Measurements from ENCODE around the gene SLC6A11.

SLC6A11 gene

DNA sequence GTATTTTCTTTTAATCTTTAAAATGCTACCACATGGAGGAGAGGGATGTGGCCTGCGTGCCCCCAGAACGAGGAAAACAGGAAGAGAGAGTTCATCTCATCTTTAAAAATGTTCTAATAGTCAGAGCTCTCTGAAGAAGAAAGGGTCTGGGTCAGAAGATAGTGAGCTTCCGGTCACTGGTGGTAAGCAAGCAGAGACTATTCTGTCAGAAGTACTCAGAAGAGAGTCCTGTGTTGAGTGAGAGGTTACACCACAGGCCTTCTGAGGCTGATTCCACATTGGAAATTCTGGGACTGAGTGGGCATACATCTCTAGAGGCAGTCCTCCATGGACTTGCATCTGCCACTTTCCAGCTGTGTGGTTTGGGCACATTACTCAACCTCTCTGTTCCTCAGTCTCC, 94.3 kb downstream of the SLC6A11 start:
- no peak for DNase-seq
- H3K4me1 ChIP-seq, result no peaks in the 10 kb centered on the region
- H3K27ac ChIP-seq, result no peak overlapping the region
- peaks cover 9 to 28% (median 24%) of the 10 kb centered on the region in 3 donors for H3K9me3 ChIP-seq
- no peak overlapping the region for H3K4me3 ChIP-seq
- intact Hi-C loops (cut with DNase I; ENCODE audit: low total_unique reads), result no loop called here
- TF ChIP-seq, protein P1, sequence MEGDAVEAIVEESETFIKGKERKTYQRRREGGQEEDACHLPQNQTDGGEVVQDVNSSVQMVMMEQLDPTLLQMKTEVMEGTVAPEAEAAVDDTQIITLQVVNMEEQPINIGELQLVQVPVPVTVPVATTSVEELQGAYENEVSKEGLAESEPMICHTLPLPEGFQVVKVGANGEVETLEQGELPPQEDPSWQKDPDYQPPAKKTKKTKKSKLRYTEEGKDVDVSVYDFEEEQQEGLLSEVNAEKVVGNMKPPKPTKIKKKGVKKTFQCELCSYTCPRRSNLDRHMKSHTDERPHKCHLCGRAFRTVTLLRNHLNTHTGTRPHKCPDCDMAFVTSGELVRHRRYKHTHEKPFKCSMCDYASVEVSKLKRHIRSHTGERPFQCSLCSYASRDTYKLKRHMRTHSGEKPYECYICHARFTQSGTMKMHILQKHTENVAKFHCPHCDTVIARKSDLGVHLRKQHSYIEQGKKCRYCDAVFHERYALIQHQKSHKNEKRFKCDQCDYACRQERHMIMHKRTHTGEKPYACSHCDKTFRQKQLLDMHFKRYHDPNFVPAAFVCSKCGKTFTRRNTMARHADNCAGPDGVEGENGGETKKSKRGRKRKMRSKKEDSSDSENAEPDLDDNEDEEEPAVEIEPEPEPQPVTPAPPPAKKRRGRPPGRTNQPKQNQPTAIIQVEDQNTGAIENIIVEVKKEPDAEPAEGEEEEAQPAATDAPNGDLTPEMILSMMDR (IDR thresholded peaks at IDR 0.05), result no peak
- no peaks in the 10 kb centered on the region for H3K36me3 ChIP-seq
- H3K27me3 ChIP-seq, result peaks cover 0 to 24% of the 10 kb centered on the region in 2 donors

DNA sequence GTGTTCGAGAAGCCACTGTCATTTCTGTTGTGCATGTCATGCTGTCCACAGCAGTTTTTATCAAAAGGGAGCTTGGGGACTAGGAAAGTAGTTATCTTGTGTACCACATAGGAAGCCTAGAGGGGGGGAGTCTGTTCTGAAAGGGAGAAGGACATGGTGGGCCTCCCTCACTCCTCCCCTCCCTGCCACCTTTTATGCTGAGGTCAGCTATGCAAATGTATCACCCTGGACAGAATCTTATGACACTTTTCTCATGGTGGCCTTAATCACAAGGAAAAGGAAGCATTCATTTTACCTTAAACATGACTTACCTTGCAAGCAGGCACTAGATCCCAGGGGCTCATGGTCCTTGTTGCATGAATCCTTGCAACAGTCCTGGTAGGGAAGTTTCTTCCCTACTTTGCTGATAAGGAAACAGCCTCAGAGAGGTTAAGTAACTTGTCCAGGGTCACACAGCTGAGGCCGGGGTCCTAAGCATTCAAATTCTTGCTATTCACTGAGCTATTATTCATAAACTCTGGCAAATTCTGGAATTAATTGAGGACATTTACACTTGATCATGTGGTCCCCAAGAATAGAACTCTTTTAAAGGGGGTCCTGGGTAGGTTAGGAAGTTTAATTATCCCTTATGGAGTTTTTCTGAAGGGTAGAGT, 95.4 kb downstream of the SLC6A11 start:
- peaks cover 0 to 24% of the 10 kb centered on the region in 2 donors for H3K27me3 ChIP-seq
- H3K9me3 ChIP-seq, result peaks cover 9 to 22% (median 22%) of the 10 kb centered on the region in 3 donors
- H3K4me1 ChIP-seq, result no peaks in the 10 kb centered on the region
- intact Hi-C loops (cut with DNase I; ENCODE audit: low total_unique reads), result no loop called here
- H3K36me3 ChIP-seq, result no peaks in the 10 kb centered on the region
- TF ChIP-seq, protein P1 (IDR thresholded peaks at IDR 0.05), result no peak
- no peak overlapping the region for H3K27ac ChIP-seq
- no peak for DNase-seq
- no peak overlapping the region for H3K4me3 ChIP-seq

DNA sequence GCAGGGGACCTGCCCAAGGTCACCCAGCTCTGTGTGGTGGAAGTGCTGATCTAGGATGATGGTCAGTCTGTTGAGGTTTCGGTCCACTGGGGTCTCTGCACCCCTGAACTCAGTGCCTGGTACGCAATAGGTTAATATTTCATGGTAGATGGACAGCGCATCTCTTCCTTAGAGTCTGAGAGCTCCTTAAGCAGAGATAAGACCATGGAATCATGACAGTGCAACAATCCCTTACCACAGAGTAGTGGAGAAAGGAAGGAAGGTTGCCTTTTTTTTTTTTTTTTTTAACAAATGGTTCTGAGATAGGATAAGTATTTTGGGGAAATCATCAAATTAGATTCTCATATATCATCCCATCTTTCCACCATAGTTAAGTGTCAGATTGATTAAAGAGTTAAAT, 96.8 kb downstream of the SLC6A11 start:
- DNase-seq, result no peak
- no peaks in the 10 kb centered on the region for H3K4me1 ChIP-seq

DNA sequence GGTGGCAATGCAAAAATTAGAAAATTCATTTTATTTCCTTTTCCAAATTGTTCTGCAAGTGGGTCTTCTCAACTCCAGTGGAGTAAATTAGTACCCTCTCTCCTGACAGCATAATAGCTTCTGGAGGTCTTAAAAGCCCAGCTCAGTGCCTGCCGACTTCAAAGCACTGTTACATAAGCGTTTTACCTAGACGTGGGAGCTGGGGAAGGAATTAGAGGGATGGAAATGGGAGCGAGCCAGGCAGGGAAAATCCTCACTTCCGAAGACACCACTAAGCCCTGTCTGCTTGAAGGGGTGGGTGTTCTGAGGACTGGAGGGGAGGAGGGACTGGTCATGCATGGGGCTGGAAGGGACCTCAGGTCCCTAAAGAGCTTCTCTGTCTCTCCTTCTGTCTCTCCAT, 99.3 kb downstream of the SLC6A11 start:
- Histone ChIP-seq H3K27ac (no peak overlapping the region), H3K27me3 (peaks cover 0 to 36% of the 10 kb centered on the region in 2 donors), H3K36me3 (no peaks in the 10 kb centered on the region), H3K9me3 (no peaks in the 10 kb centered on the region), H3K4me3 (no peak overlapping the region), H3K4me1 (no peaks in the 10 kb centered on the region)
- TF ChIP-seq, protein P1 (IDR thresholded peaks at IDR 0.05), result no peak
- intact Hi-C loops (cut with DNase I; ENCODE audit: low total_unique reads), result no loop called here
- no peak for DNase-seq

More for the DNA sequence above, 96.8 kb downstream of the SLC6A11 start:
- peaks cover 3 to 10% (median 10%) of the 10 kb centered on the region in 3 donors for H3K9me3 ChIP-seq
- TF ChIP-seq, protein P1 (IDR thresholded peaks at IDR 0.05), result no peak
- no peak overlapping the region for H3K27ac ChIP-seq
- no peak overlapping the region for H3K4me3 ChIP-seq
- no peaks in the 10 kb centered on the region for H3K36me3 ChIP-seq
- peaks cover 0 to 27% of the 10 kb centered on the region in 2 donors for H3K27me3 ChIP-seq
- intact Hi-C loops (cut with DNase I; ENCODE audit: low total_unique reads), result no loop called here

DNA sequence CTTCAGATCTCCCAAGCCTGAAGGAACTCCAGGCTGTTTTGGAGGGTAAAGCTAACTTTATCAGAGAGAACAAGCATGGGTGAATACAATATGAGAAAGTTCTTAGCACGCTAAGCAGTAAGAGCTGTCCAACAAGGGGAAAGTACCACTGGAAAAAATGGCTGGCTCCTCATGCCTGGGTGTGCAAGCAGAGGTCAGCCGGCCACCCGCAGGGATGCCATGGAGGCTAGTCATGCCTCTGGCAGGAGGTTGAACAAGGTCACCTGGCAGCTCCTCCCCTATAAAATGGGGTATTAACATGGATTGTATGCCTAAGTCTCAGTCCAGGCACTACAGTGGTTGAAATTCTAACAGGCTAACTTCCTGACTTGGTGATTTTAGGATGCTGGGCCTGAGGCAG, 101.1 kb downstream of the SLC6A11 start:
- Histone ChIP-seq H3K4me3 (no peak overlapping the region), H3K4me1 (no peaks in the 10 kb centered on the region), H3K36me3 (no peaks in the 10 kb centered on the region), H3K27ac (no peak overlapping the region), H3K27me3 (peaks cover 0 to 24% of the 10 kb centered on the region in 2 donors), H3K9me3 (peaks cover 0 to 3% (median 0%) of the 10 kb centered on the region in 3 donors)
- intact Hi-C loops (cut with DNase I; ENCODE audit: low total_unique reads), result no loop called here
- TF ChIP-seq, protein P1 (IDR thresholded peaks at IDR 0.05), result no peak
- no peak for DNase-seq

All from tibial artery (tissue), 4 donors.